Neural crest cell (in vitro differentiated cells): ENCODE results near the gene GPR78. TPM values are rescaled to one million over a fixed set of nuclear protein-coding genes. Genes with fewer than 3 reads are reported as not detected.

Source experiments
- DNase-seq: peaks from one replicate; pipeline ENCODE4 v3.0.0; 2021; ENCODE audit warnings: low read depth, mixed read lengths, low spot score
- H3K27ac Mint-ChIP-seq: one replicate; pipeline ENCODE4 v1.8.0; 2021; ENCODE audit warnings: mild to moderate bottlenecking, mixed read lengths; ENCODE audit not compliant: unreplicated experiment
- H3K27me3 Mint-ChIP-seq: 2 replicates; pipeline ENCODE4 v1.8.0; 2021; ENCODE audit warnings: low read depth, mild to moderate bottlenecking, mixed read lengths
- H3K36me3 Mint-ChIP-seq: 2 replicates; pipeline ENCODE4 v1.8.0; 2021; ENCODE audit warnings: low read depth, mild to moderate bottlenecking, mixed read lengths
- H3K4me1 Mint-ChIP-seq: 2 replicates; pipeline ENCODE4 v1.8.0; 2021; ENCODE audit warnings: mixed read lengths
- H3K4me3 Mint-ChIP-seq: one replicate; pipeline ENCODE4 v1.8.0; 2021; ENCODE audit warnings: mild to moderate bottlenecking, mixed read lengths
- H3K9me3 Mint-ChIP-seq: 2 replicates; pipeline ENCODE4 v1.8.0; 2021; ENCODE audit warnings: mixed read lengths
- total RNA-seq: library from RNA; stranded (reverse); gene quantifications from 2 replicates; pipeline ENCODE4 v1.2.1, GENCODE V29; 2021
- TF ChIP-seq, protein P1 (sequence below): fragments of 200-600 bp; sonication (generic); conservative IDR thresholded peaks from 2 replicates; pipeline ENCODE4 v1.5.0; 2021; ENCODE audit warnings: antibody characterized with exemption, mild to moderate bottlenecking

GPR78 gene
- total RNA-seq, 1 donor from 2014 or later: not detected

DNA sequence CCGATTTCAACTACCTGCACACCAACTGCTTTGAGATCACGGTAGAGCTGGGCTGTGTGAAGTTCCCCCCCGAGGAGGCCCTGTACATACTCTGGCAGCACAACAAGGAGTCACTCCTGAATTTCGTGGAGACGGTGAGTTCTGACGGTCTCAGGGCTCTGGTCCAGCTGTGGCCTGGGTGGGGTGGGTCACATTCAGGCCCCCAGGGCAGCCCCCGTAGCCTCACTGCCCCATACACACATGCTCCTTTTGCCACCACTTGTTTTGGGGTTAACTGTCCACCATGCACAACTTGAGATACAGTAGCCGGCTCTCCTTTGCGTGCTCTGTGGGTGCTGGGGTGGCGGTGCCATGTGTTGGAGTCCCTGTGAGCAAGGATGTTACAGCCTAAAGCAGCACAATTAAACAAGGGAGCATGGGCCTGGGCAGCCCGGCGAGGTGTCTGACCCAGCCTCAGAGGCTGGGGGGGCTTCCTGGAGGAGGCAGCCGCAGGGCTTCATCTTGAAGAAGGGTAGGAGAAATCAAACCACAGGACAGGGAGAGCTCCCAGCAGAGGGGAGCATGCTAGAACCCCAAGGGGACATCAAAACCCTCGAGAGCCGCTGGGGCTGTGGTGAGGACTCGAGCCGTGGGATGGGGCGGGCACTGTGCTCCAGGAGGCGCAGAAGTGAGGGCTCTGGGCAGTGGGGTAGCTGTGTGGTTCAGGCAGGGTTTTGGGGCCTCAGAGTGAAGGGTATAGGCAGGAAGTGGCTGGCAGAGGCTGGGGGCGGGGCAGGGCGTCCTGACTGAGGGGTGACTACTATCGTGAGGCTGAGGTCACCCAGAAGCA lies 34.4 kb downstream of the GPR78 start:
- DNase-seq: no peak
- H3K27me3 Mint-ChIP-seq: peaks cover 8% of the 10 kb centered on the region
- TF ChIP-seq, protein P1, sequence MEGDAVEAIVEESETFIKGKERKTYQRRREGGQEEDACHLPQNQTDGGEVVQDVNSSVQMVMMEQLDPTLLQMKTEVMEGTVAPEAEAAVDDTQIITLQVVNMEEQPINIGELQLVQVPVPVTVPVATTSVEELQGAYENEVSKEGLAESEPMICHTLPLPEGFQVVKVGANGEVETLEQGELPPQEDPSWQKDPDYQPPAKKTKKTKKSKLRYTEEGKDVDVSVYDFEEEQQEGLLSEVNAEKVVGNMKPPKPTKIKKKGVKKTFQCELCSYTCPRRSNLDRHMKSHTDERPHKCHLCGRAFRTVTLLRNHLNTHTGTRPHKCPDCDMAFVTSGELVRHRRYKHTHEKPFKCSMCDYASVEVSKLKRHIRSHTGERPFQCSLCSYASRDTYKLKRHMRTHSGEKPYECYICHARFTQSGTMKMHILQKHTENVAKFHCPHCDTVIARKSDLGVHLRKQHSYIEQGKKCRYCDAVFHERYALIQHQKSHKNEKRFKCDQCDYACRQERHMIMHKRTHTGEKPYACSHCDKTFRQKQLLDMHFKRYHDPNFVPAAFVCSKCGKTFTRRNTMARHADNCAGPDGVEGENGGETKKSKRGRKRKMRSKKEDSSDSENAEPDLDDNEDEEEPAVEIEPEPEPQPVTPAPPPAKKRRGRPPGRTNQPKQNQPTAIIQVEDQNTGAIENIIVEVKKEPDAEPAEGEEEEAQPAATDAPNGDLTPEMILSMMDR: no peak
- no peaks in the 10 kb centered on the region for H3K9me3 Mint-ChIP-seq
- H3K36me3 Mint-ChIP-seq: no peaks in the 10 kb centered on the region
- H3K27ac Mint-ChIP-seq: no peak overlapping the region
- H3K4me3 Mint-ChIP-seq: no peak overlapping the region
- no peaks in the 10 kb centered on the region for H3K4me1 Mint-ChIP-seq

DNA sequence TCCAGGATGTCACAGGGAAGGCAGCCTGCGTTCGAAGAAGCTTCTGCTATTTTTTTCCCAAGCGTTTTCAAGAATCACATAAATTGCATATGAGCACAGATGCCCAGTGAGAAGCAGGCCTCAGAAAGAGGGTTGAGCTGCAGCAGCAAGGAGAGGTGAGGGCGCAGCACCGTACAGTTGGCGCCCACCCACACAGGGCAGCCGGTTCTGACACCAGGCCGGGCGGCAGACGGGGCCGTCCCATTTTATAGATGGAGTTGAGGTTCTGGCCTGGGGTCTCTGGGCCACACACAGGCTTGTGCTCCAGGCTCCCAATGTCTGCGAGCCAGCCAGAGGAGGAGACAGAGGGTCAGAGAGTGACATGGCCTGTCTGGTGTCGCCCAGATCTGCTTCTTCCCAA lies 35.2 kb downstream of the GPR78 start:
- Mint-ChIP-seq H3K27me3 (peaks cover 5% of the 10 kb centered on the region), H3K4me3 (no peak overlapping the region), H3K27ac (no peak overlapping the region), H3K4me1 (no peaks in the 10 kb centered on the region), H3K36me3 (no peaks in the 10 kb centered on the region), H3K9me3 (no peaks in the 10 kb centered on the region)
- DNase-seq: no peak
- TF ChIP-seq, protein P1: no peak

DNA sequence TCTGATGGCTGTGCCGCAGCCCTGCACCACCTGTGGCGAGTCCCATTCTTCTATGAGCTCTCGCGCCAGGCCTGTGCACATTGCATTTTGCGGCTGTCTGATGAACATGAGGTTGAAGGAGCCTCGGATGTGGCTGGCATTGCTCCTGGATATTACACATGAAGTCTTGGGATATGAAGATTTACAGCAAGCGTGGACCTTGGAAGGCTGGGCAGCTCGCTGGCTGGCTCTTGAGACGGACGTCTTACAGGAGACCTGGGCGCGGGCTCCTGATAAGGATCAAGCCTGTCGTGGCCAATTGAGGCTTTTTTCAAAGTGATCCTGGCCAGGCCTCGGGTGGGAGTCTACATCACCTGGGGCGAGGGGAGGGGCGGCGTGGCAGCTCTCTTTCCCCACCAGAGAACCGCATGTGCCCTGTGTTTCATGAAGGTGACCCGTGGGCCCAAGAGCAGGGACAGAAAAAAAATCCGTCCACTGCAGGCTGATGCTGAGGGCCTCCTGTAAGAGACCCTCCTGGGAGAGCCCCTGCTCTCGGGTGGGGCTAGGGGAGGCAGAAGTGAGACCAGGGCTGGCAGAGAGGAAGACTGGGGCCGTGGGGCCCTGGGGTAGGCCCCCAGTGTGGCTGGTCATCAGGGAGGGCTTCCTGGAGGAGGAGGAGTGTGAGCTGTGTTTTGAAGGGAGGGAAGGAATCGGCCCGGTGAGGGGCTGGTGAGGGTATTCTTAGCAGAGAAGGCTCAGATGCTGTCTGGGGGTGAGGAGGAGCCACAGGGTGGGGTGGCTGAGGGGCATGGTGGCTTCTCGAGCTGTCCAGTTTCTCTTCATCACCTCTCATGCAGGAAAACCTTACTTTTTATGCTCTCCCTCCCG lies 36.0 kb downstream of the GPR78 start:
- Mint-ChIP-seq H3K27ac (no peak overlapping the region), H3K4me1 (no peaks in the 10 kb centered on the region), H3K27me3 (peaks cover 2% of the 10 kb centered on the region), H3K4me3 (no peak overlapping the region), H3K36me3 (no peaks in the 10 kb centered on the region), H3K9me3 (no peaks in the 10 kb centered on the region)
- TF ChIP-seq, protein P1: no peak
- DNase-seq: no peak

DNA sequence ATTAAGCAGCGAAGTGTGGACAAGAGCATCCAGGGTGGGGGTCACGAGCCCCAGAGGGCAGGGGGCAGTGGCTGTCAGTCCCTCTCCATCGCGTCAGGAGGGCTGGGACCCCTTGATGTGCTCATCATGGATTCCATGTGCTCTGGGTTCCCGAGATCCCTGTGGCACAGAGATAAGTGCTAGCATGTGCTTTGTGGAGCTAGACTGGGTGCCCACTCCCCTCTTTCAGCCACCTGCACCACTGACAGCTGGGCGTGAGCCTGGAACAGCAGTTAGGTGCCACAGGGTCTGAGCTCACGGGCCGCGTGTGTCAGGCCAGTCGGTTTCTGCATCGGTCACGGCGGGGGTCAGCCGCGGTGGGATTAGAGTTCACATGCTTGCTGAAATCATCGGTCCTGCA lies 36.6 kb downstream of the GPR78 start:
- Mint-ChIP-seq H3K9me3 (no peaks in the 10 kb centered on the region), H3K4me1 (no peaks in the 10 kb centered on the region), H3K4me3 (no peak overlapping the region), H3K36me3 (no peaks in the 10 kb centered on the region), H3K27ac (no peak overlapping the region), H3K27me3 (peaks cover under 1% of the 10 kb centered on the region)
- no peak for DNase-seq
- TF ChIP-seq, protein P1: no peak

DNA sequence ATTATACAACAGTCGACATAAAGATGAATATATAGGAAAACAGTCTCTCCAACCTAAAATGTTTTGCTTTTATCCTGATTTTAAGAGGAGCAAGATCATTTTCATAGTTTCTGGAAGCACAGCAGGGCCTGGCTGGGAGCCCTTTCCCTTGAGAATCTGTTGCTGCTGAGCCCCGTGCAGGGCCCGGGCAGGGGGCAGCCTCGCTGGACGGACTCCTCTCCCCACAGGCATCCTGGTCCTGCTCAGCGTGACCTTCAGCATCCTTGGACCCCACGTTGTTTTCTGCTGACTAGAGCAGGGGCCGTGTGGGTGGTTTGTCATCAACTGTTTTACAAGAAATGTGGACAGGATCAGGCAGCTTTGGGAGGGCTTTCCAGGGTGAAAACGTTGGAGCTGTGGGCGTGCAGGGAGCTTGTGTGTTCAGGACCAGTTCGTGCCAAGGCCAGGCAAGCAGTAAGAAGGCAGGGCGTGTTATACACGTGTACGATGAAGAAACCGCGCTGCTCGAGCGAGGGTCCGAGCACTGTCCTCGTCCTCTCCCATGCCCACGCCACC lies 37.4 kb downstream of the GPR78 start:
- Mint-ChIP-seq H3K36me3 (no peaks in the 10 kb centered on the region), H3K27me3 (no peaks in the 10 kb centered on the region), H3K9me3 (no peaks in the 10 kb centered on the region), H3K4me1 (no peaks in the 10 kb centered on the region), H3K4me3 (no peak overlapping the region), H3K27ac (no peak overlapping the region)
- no peak for DNase-seq
- TF ChIP-seq, protein P1: no peak
